ENCODE data around the gene KCP. TPM values are rescaled to one million over a fixed set of nuclear protein-coding genes. Genes with fewer than 3 reads are reported as not detected.
"Not testable (repeated sequence)": the region's sequence is repeated elsewhere in the genome, so short reads cannot be mapped to it uniquely, and the experiment has no call there.

Gene KCP
- total and polyA plus RNA-seq, 4 experiments from 2014 or later: 0.39 to 0.55 TPM; not detected in 2

DNA sequence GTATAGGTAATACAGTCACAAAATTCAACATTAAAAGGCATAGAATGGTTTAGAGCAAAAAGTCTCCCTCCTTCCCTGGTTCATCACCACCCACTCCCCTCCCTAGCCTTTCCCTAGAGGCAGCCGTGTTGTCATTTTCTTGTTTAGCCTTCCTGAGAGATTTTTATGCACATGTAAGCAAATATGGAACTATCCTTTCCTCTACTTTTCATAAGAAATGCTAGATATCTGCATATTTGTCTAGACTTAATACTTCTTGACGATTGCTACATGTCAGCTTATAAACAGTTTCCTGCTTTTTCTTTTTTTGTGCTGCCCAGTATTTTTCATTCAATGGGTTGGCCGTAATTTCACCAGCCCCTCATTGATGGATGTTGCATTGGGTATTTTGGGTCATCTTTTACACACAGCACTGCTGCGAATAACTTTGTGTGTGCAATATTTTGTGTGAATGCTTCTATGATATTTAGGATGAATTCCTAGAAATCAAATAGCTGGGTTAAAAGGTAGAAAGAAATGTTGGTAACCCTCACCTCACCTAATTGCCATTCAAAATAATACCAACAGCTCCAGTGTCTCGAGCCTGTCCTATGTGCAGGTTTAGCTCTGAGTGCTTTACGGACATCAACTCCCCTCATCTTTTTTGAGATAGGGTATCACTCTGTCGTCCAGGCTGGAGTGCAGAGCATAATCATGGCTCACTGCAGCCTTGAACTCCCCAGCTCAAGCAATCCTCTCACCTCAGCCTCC is 34.2 kb upstream of the KCP start:
- H3K4me1 ChIP-seq (ENCODE audit: insufficient read depth, low read length): peaks cover 20% of the 10 kb centered on the region
- peaks cover 0 to 9% of the 10 kb centered on the region in 2 donors for H3K36me3 Mint-ChIP-seq
- ChIA-PET CTCF (ENCODE audit: partially characterized antibody) (no interaction called here), POLR2A (ENCODE audit: partially characterized antibody) (interaction anchor here (1.1 to 1.3 kb wide), 2 partner anchors 9 to 18 kb away, joined by 3 read pairs; no protein-coding TSS in a partner anchor)
- H3K27ac Mint-ChIP-seq: peak overlapping the region in 2 of 7 donors; percentile 13 to 23
- H3K4me1 Mint-ChIP-seq: peaks cover 8 to 20% (median 15%) of the 10 kb centered on the region in 4 donors
- H3K4me3 ChIP-seq (ENCODE audit: low read length in 2 of 2): no peak overlapping the region
- no peak overlapping the region for H3K4me3 Mint-ChIP-seq
- intact Hi-C loops (cut with micrococcal nuclease): no loop called here
- H3K27me3 ChIP-seq (ENCODE audit: insufficient read depth, low read length): no peaks in the 10 kb centered on the region
- DNase-seq: no peak
- peaks cover 10% of the 10 kb centered on the region for H3K36me3 ChIP-seq (ENCODE audit: insufficient read depth, low read length)
- H3K9me3 ChIP-seq (ENCODE audit: control insufficient read depth in 1 of 2, low read length in 2 of 2): no peaks in the 10 kb centered on the region
- no peaks in the 10 kb centered on the region for H3K27me3 Mint-ChIP-seq
- H3K9me3 Mint-ChIP-seq: no peaks in the 10 kb centered on the region
- H3K27ac ChIP-seq (ENCODE audit: low read depth, low read length): no peak overlapping the region

DNA sequence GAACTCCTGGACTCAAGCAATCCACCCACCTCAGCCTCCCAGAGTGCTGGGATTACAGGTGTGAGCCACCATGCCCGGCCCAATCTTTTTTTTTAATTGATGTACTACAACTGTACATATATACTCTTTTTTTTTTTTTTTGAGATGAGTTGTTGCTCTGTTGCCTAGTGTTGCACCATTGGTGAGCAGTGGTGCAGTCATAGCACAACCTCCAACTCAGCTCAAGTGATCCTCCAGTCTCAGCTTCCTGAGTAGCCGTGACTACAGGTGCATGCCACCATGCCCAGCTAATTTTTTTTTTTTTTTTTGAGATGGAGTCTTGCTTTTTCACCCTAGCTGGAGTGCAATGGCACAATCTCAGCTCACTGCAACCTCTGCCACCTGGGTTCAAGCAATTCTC is 32.7 kb upstream of the KCP start:
- H3K36me3 ChIP-seq (ENCODE audit: insufficient read depth, low read length); H3K9me3 ChIP-seq (ENCODE audit: control insufficient read depth in 1 of 2, low read length in 2 of 2); H3K9me3 Mint-ChIP-seq; intact Hi-C loops (cut with micrococcal nuclease); DNase-seq; H3K4me3 Mint-ChIP-seq; CTCF ChIA-PET (ENCODE audit: partially characterized antibody); H3K27me3 Mint-ChIP-seq; H3K4me3 ChIP-seq (ENCODE audit: low read length in 2 of 2); H3K27me3 ChIP-seq (ENCODE audit: insufficient read depth, low read length); H3K27ac ChIP-seq (ENCODE audit: low read depth, low read length): not testable (repeated sequence)
- H3K4me1 Mint-ChIP-seq: peaks cover 11 to 34% (median 22%) of the 10 kb centered on the region in 4 donors
- H3K36me3 Mint-ChIP-seq: peaks cover 0 to 13% of the 10 kb centered on the region in 2 donors
- peaks cover 28% of the 10 kb centered on the region for H3K4me1 ChIP-seq (ENCODE audit: insufficient read depth, low read length)
- peak overlapping the region in 1 of 7 donors; percentile 24 for H3K27ac Mint-ChIP-seq
- POLR2A ChIA-PET (ENCODE audit: partially characterized antibody): interaction anchor here (1.2 kb wide), 1 partner anchor 10 kb away, joined by 3 read pairs; no protein-coding TSS in a partner anchor

DNA sequence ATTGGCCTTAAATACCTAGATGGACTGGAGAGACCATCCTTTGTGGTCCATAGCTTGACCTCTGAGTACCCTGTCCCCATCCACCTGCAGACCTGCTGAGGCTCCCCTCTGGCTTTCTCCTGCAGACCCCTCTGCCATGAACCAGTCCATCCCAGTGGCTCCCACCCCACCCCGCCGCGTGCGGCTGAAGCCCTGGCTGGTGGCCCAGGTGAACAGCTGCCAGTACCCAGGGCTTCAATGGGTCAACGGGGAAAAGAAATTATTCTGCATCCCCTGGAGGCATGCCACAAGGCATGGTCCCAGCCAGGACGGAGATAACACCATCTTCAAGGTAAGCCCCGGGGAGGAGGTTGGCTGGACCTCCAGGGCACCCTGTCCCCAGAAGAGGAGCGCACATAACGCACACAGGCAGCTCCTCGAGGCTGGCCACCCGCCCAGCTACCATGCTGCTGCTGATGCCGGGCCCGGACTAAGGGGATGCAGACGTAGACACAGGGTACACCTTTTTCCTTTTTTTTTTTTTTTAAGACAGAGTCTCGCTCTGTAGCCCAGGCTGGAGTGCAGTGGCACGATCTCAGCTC is 31.5 kb upstream of the KCP start:
- Histone ChIP-seq H3K36me3 (ENCODE audit: insufficient read depth, low read length) (no peaks in the 10 kb centered on the region), H3K9me3 (ENCODE audit: control insufficient read depth in 1 of 2, low read length in 2 of 2) (no peaks in the 10 kb centered on the region), H3K4me1 (ENCODE audit: insufficient read depth, low read length) (peaks cover 32% of the 10 kb centered on the region), H3K4me3 (ENCODE audit: low read length in 2 of 2) (no peak overlapping the region), H3K27me3 (ENCODE audit: insufficient read depth, low read length) (no peaks in the 10 kb centered on the region), H3K27ac (ENCODE audit: low read depth, low read length) (no peak overlapping the region)
- H3K27ac Mint-ChIP-seq: no peak overlapping the region
- peaks cover 0 to 2% of the 10 kb centered on the region in 2 donors for H3K27me3 Mint-ChIP-seq
- POLR2A ChIA-PET (ENCODE audit: partially characterized antibody): interaction anchor here (1.1 to 1.2 kb wide), 2 partner anchors 9 kb away, joined by 3 to 4 read pairs; no protein-coding TSS in a partner anchor
- peaks cover 15 to 39% (median 27%) of the 10 kb centered on the region in 4 donors for H3K4me1 Mint-ChIP-seq
- no peak overlapping the region for H3K4me3 Mint-ChIP-seq
- peaks cover 0 to 9% of the 10 kb centered on the region in 2 donors for H3K36me3 Mint-ChIP-seq
- intact Hi-C loops (cut with micrococcal nuclease): no loop called here
- CTCF ChIA-PET (ENCODE audit: partially characterized antibody): interaction anchor here (1.0 to 1.2 kb wide), 2 partner anchors 22 to 150 kb away, joined by 3 to 5 read pairs; no protein-coding TSS in a partner anchor
- no peaks in the 10 kb centered on the region for H3K9me3 Mint-ChIP-seq
- no peak for DNase-seq

DNA sequence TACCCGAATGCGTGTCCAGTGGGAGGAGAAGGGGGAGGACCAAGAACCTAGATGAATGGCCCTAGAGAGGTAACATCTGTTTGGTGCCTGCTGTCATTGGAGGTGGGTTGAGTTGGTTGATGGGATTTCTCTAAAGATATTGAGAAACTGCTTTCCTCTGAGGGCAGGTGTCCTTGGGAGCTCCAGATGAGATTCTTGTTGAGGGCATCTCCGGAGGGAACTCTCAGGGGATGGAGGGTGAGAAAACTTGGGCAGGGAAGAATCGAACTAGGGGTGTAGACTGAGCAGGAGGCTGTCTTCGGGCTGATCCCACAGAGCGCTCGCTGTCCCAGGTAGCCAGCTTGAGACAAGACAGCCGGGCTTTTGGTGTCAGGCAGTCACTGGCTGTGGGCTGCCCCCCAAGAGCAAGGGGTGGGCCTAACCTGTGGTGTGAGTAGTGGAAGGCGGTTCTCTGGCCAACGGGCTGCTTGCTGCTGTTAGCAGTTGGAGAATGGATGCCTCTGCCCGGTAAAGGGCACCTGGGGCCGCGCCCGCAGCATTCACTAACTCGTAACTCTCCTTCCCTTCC is 30.9 kb upstream of the KCP start:
- Histone ChIP-seq H3K36me3 (ENCODE audit: insufficient read depth, low read length) (no peaks in the 10 kb centered on the region), H3K9me3 (ENCODE audit: control insufficient read depth in 1 of 2, low read length in 2 of 2) (no peaks in the 10 kb centered on the region), H3K4me1 (ENCODE audit: insufficient read depth, low read length) (peaks cover 32% of the 10 kb centered on the region), H3K27me3 (ENCODE audit: insufficient read depth, low read length) (no peaks in the 10 kb centered on the region), H3K4me3 (ENCODE audit: low read length in 2 of 2) (no peak overlapping the region), H3K27ac (ENCODE audit: low read depth, low read length) (peak overlapping the region; percentile 60)
- H3K27me3 Mint-ChIP-seq: peaks cover 0 to 3% of the 10 kb centered on the region in 2 donors
- H3K36me3 Mint-ChIP-seq: peaks cover 0 to 4% of the 10 kb centered on the region in 2 donors
- H3K4me1 Mint-ChIP-seq: peaks cover 15 to 43% (median 30%) of the 10 kb centered on the region in 4 donors
- no peaks in the 10 kb centered on the region for H3K9me3 Mint-ChIP-seq
- H3K27ac Mint-ChIP-seq: peak overlapping the region; percentile 58 to 91 (median 84)
- intact Hi-C loops (cut with micrococcal nuclease): no loop called here
- POLR2A ChIA-PET (ENCODE audit: partially characterized antibody): interaction anchor here (1.1 kb wide), 1 partner anchor 8 kb away, joined by 4 read pairs; no protein-coding TSS in a partner anchor
- no peak for DNase-seq
- H3K4me3 Mint-ChIP-seq: peak overlapping the region; percentile 58 to 97 (median 93)
- CTCF ChIA-PET (ENCODE audit: partially characterized antibody): interaction anchor here (1.0 to 1.2 kb wide), 2 partner anchors 22 to 150 kb away, joined by 3 to 5 read pairs; no protein-coding TSS in a partner anchor

DNA sequence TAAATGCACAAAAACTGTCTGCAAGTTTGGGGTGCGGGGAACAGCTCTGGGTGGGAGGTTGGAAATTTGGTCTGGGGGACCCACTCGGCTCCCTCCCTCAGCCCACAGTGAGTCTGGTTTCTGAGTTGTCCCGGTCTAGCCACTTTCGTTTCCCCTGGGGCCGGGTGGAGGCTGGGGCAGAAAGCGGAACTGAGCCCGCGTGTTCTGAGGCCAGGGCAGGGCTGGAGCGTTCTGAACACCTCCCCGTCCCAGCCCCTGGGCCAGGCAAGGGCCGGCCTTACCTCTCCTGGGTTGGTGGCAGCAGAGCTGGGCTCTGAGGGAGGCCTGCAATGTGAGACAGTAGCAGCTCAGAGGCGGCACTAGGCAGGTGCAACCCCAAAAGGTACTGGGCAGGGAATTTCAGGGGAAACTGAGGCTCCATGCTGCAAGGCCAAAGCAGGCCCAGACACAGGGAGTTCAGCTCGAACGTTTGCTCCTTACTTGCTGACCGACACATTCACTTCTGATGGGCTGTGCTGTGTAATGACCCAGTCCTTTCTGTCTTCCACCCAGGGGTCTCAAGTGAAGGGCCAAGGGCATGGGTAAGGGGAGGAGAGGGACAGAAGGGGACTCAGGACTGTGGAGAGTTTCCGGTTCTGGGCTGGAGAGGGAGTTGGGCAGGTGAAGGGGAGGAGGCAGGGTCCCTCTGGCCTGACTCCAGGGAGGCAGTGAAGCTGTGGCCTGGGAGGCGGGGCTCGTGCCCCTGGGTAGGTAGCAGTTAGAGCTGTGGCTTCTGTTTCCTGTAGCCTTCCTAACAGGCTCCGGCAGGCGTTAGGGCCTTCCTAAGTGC is 30.2 kb upstream of the KCP start:
- H3K27me3 ChIP-seq (ENCODE audit: insufficient read depth, low read length): no peaks in the 10 kb centered on the region
- H3K4me3 Mint-ChIP-seq: peak overlapping the region; percentile 58 to 97 (median 93)
- intact Hi-C loops (cut with micrococcal nuclease): no loop called here
- no peaks in the 10 kb centered on the region for H3K9me3 Mint-ChIP-seq
- peak in 2 of 5 donors; percentile 9 to 24 for DNase-seq
- H3K9me3 ChIP-seq (ENCODE audit: control insufficient read depth in 1 of 2, low read length in 2 of 2): no peaks in the 10 kb centered on the region
- H3K27ac Mint-ChIP-seq: peak overlapping the region; percentile 75 to 91 (median 84)
- peak overlapping the region; percentile 60 for H3K27ac ChIP-seq (ENCODE audit: low read depth, low read length)
- peaks cover 0 to 4% of the 10 kb centered on the region in 2 donors for H3K36me3 Mint-ChIP-seq
- ChIA-PET POLR2A (ENCODE audit: partially characterized antibody) (interaction anchor here (0.8 to 2.0 kb wide), 3 partner anchors 8 to 114 kb away, joined by 3 to 8 read pairs (median 4); partner anchors contain the start of gene TNPO3), CTCF (ENCODE audit: partially characterized antibody) (interaction anchor here (0.6 to 1.4 kb wide), 5 partner anchors 11 to 433 kb away, joined by 3 to 5 read pairs (median 4); no protein-coding TSS in a partner anchor)
- H3K36me3 ChIP-seq (ENCODE audit: insufficient read depth, low read length): no peaks in the 10 kb centered on the region
- peaks cover 32% of the 10 kb centered on the region for H3K4me1 ChIP-seq (ENCODE audit: insufficient read depth, low read length)
- H3K4me1 Mint-ChIP-seq: peaks cover 15 to 43% (median 32%) of the 10 kb centered on the region in 4 donors
- peak overlapping the region in 1 of 2 donors; percentile 6 for H3K4me3 ChIP-seq (ENCODE audit: low read length in 2 of 2)
- peaks cover 0 to 3% of the 10 kb centered on the region in 2 donors for H3K27me3 Mint-ChIP-seq

DNA sequence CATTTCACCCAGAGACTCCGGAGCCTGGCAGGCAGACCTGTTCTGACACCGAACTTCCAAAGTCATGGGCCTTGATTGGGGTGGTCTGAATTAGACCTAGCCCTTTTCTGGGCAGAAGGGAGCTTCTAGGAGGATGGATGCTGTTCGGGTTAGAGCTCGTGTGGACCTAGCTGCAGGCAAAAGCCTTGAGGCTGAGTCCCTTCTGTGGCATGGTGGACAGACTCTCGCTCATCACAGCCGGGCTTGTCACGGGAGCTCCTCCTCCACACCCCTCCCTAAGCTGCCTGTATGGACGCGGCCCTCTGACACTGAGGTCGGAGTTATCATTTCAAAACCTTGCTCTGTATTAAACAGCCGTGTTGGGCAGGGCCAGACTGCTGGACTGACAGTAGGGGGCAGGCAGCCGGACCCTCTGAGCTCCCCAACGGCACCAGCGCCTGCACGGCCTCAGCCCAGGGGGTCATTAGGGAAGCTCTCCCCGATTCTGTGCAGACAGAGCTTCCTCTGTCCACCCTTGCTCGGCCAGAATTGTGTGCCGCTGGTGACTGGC is 29.4 kb upstream of the KCP start:
- Mint-ChIP-seq H3K36me3 (peaks cover 0 to 4% of the 10 kb centered on the region in 2 donors), H3K27ac (peak overlapping the region; percentile 41 to 83 (median 75)), H3K4me1 (peaks cover 15 to 43% (median 32%) of the 10 kb centered on the region in 4 donors), H3K27me3 (peaks cover 0 to 3% of the 10 kb centered on the region in 2 donors), H3K4me3 (peak overlapping the region; percentile 84 to 97 (median 94)), H3K9me3 (no peaks in the 10 kb centered on the region)
- Histone ChIP-seq H3K27ac (ENCODE audit: low read depth, low read length) (peak overlapping the region; percentile 60), H3K4me3 (ENCODE audit: low read length in 2 of 2) (no peak overlapping the region), H3K36me3 (ENCODE audit: insufficient read depth, low read length) (no peaks in the 10 kb centered on the region), H3K9me3 (ENCODE audit: control insufficient read depth in 1 of 2, low read length in 2 of 2) (no peaks in the 10 kb centered on the region), H3K4me1 (ENCODE audit: insufficient read depth, low read length) (peaks cover 32% of the 10 kb centered on the region), H3K27me3 (ENCODE audit: insufficient read depth, low read length) (no peaks in the 10 kb centered on the region)
- ChIA-PET POLR2A (ENCODE audit: partially characterized antibody) (interaction anchor here (0.8 to 2.0 kb wide), 5 partner anchors 8 to 115 kb away, joined by 3 to 8 read pairs (median 3); partner anchors contain the start of gene TNPO3), CTCF (ENCODE audit: partially characterized antibody) (interaction anchor here (1.0 to 1.4 kb wide), 4 partner anchors 9 to 56 kb away, joined by 3 to 4 read pairs (median 4); no protein-coding TSS in a partner anchor)
- DNase-seq: no peak
- intact Hi-C loops (cut with micrococcal nuclease): no loop called here
